ENCODE data around the gene SWSAP1.
A peak's percentile ranks its signal among the peaks of the same experiment; 100 is the strongest.
"Not testable (repeated sequence)": the region's sequence is repeated elsewhere in the genome, so short reads cannot be mapped to it uniquely, and the experiment has no call there.

Gene SWSAP1

GRCh38 chr19:11379269-11379845 lies 4.9 kb downstream of the SWSAP1 start:
- DNase-seq = not testable (repeated sequence)

GRCh38 chr19:11379857-11380350 lies 5.4 kb downstream of the SWSAP1 start:
- no peak for DNase-seq

- DNase-seq = peak; percentile 91 to 99 (median 96)
Observed at GRCh38 chr19:11380653-11381537, 6.4 kb downstream of the SWSAP1 start.

GRCh38 chr19:11382898-11383705 lies 8.6 kb downstream of the SWSAP1 start:
- peak in 3 of 5 experiments; percentile 18 to 48 (median 20) for DNase-seq

GRCh38 chr19:11383706-11384048 lies 9.2 kb downstream of the SWSAP1 start:
- no peak for DNase-seq

- no peak for DNase-seq
Observed at GRCh38 chr19:11384778-11385129, 10.3 kb downstream of the SWSAP1 start.

- DNase-seq = peak in 1 of 5 experiments; percentile 48
Observed at GRCh38 chr19:11387162-11388034, 12.9 kb downstream of the SWSAP1 start.

- DNase-seq = no peak
Observed at GRCh38 chr19:11390359-11390758, 15.9 kb downstream of the SWSAP1 start.

- no peak for DNase-seq
Observed at GRCh38 chr19:11390933-11391680, 16.6 kb downstream of the SWSAP1 start.

GRCh38 chr19:11397089-11397610 lies 22.7 kb downstream of the SWSAP1 start:
- no peak for DNase-seq

GRCh38 chr19:11399667-11400066 lies 25.2 kb downstream of the SWSAP1 start:
- no peak for DNase-seq

- DNase-seq = no peak
Observed at GRCh38 chr19:11400798-11401197, 26.3 kb downstream of the SWSAP1 start.

GRCh38 chr19:11401808-11402543 lies 27.5 kb downstream of the SWSAP1 start:
- DNase-seq = no peak

GRCh38 chr19:11404588-11405222 lies 30.2 kb downstream of the SWSAP1 start:
- no peak for DNase-seq

GRCh38 chr19:11405846-11406643 lies 31.6 kb downstream of the SWSAP1 start:
- peak in 1 of 5 experiments; percentile 18 for DNase-seq

- not testable (repeated sequence) for DNase-seq
Observed at GRCh38 chr19:11406703-11407236, 32.3 kb downstream of the SWSAP1 start.

GRCh38 chr19:11408591-11408990 lies 34.1 kb downstream of the SWSAP1 start:
- no peak for DNase-seq

- no peak for DNase-seq
Observed at GRCh38 chr19:11410682-11411081, 36.2 kb downstream of the SWSAP1 start.

GRCh38 chr19:11414544-11414943 lies 40.1 kb downstream of the SWSAP1 start:
- no peak for DNase-seq

Measured in T-helper 2 cell (primary cell).